Ovary (tissue), 9 donors: ENCODE results near the gene TBCK. TPM values are rescaled to one million over a fixed set of nuclear protein-coding genes. Genes with fewer than 3 reads are reported as not detected.
A peak's percentile ranks its signal among the peaks of the same experiment; 100 is the strongest.

ENCODE experiments used
- DNase-seq, 5 donors: peaks; one replicate each; pipeline ENCODE4 v3.0.0-alpha.2; 2019 to 2020
- H3K27ac ChIP-seq, 2 donors: fragments of 200-600 bp; one replicate each; pipeline versions ENCODE4 v1.5.1 to v1.8.0; 2019 to 2022
- H3K27me3 ChIP-seq: fragments of 200-600 bp; one replicate; pipeline ENCODE4 v1.8.0; 2022
- H3K36me3 ChIP-seq: fragments of 200-600 bp; sonication (generic); one replicate; pipeline ENCODE4 v1.5.1; 2019
- H3K4me1 ChIP-seq: one replicate; pipeline ENCODE4 v1.8.1; 2013; ENCODE audit warnings: mild to moderate bottlenecking, moderate library complexity; ENCODE audit not compliant: insufficient read depth
- H3K4me3 ChIP-seq: fragments of 200-600 bp; sonication (generic); one replicate; pipeline ENCODE4 v1.5.1; 2017
- H3K9me3 ChIP-seq, 2 donors: fragments of 200-600 bp in 1 of 2; sonication (generic) in 1 of 2; one replicate each; pipeline versions ENCODE4 v1.5.1 to v1.8.1; 2013 to 2019; ENCODE audit warnings: mild to moderate bottlenecking in 1 of 2, moderate library complexity in 1 of 2
- CTCF ChIP-seq, 3 donors: fragments of 450-650 bp in 2 of 3; fragments of 200-600 bp in 1 of 3; IDR thresholded peaks; one replicate each; pipeline versions ENCODE4 v1.5.1 to v1.8.0; 2016 to 2022; ENCODE audit warnings: antibody characterized with exemption in 3 of 3, mild to moderate bottlenecking in 1 of 3
- EP300 ChIP-seq: sonication (generic); formaldehyde crosslinking; IDR thresholded peaks from one replicate; pipeline ENCODE4 v1.6.1; 2017; ENCODE audit warnings: antibody characterized with exemption
- POLR2A ChIP-seq: fragments of 450-650 bp; IDR thresholded peaks from one replicate; pipeline ENCODE4 v1.6.1; 2017; ENCODE audit warnings: antibody characterized with exemption, mild to moderate bottlenecking, moderate library complexity
- WGBS, 3 donors: extraction: QIAGEN DNeasy Blood & Tissue Kit in 1 of 3; methylation state at CpG; one replicate each; pipeline versions ENCODE4 v1.1.5 to v1.1.7; 2013 to 2017; 5-methylcytosine and 5-hydroxymethylcytosine counted together
- intact Hi-C, 4 donors: fragments of 100-400 bp; cut with DNase I; formaldehyde crosslinking; loops; one replicate each; pipeline versions ENCODE4 v1.11.0 to v1.15.1; 2022 to 2023
- polyA plus RNA-seq, 2 donors: library from polyadenylated mRNA; stranded (reverse); fragments of 200-250 nt in 1 of 2; fragments of 350-450 nt in 1 of 2; fragmentation: Illumina TruSeq in 1 of 2; extraction: RNeasy Lipid Tissue Mini Kit (QIAGEN cat#74804) in 1 of 2; gene quantifications; one replicate each; pipeline ENCODE4 v1.2.3, GENCODE V29; 2013 to 2014
- total RNA-seq, 7 donors: library from RNA; depleted of rRNA in 2 of 7; stranded (reverse); fragments of >200 nt in 2 of 7; fragmentation: NEBNext Ultra II Directional in 3 of 7; extraction: Animal tissue kit (Norgen Biotek cat#: 25700) in 3 of 7; gene quantifications; one replicate each; pipeline versions ENCODE4 v1.1.0 to v1.2.4, GENCODE V29; 2016 to 2023
- donor health status: DM: no; HTN: no; CAD: no; lungs with moderate emphysema.
- donor health status: DM: no; HTN: no; CAD: no.
- donor health status: Bipolar disorder and iron deficiency.
- donor health status: DM: yes; HTN: yes; CAD: no.
- donor health status: DM: no; HTN: no; CAD: no.
- donor health status: DM: yes; HTN: yes; CAD: no.

Gene TBCK
- total and polyA plus RNA-seq, 9 donors = 13.6 to 50.1 (median 39.1) TPM

- TF ChIP-seq CTCF (IDR thresholded peaks at IDR 0.05) (no peak), POLR2A (no peak), EP300 (no peak)
- peaks cover 7% of the 10 kb centered on the region for H3K4me1 ChIP-seq
Observed at GRCh38 chr4:106318511-106318910, 2.5 kb upstream of the TBCK start.

GRCh38 chr4:106317815-106318214 lies 1.8 kb upstream of the TBCK start:
- Histone ChIP-seq H3K27me3 (no peaks in the 10 kb centered on the region), H3K27ac (no peak overlapping the region), H3K9me3 (no peaks in the 10 kb centered on the region), H3K36me3 (no peaks in the 10 kb centered on the region), H3K4me3 (no peak overlapping the region), H3K4me1 (peaks cover 7% of the 10 kb centered on the region)
- intact Hi-C loops = no loop called here
- no peak for DNase-seq
- 79 to 83% (median 79%) methylated on average over 1 of the region's 1 CpG for WGBS, 3 donors
- TF ChIP-seq CTCF (IDR thresholded peaks at IDR 0.05) (no peak), EP300 (no peak), POLR2A (no peak)

More at GRCh38 chr4:106318511-106318910, 2.5 kb upstream of the TBCK start:
- Histone ChIP-seq H3K9me3 (no peaks in the 10 kb centered on the region), H3K36me3 (no peaks in the 10 kb centered on the region), H3K27ac (no peak overlapping the region), H3K4me3 (no peak overlapping the region), H3K27me3 (no peaks in the 10 kb centered on the region)
- intact Hi-C loops = no loop called here
- DNase-seq = no peak

GRCh38 chr4:106316773-106317409 lies 882 bp upstream of the TBCK start:
- intact Hi-C loops = no loop called here
- H3K4me3 ChIP-seq = peak overlapping the region; percentile 85
- TF ChIP-seq EP300 (peak; percentile 12), POLR2A (no peak)
- peaks cover 6% of the 10 kb centered on the region for H3K4me1 ChIP-seq
- peak overlapping the region; percentile 90 to 94 for H3K27ac ChIP-seq
- H3K27me3 ChIP-seq = no peaks in the 10 kb centered on the region
- no peak for DNase-seq
- no peaks in the 10 kb centered on the region for H3K36me3 ChIP-seq
- 2 to 4% (median 4%) methylated on average over 13 of the region's 13 CpGs for WGBS, 3 donors
- no peaks in the 10 kb centered on the region for H3K9me3 ChIP-seq

GRCh38 chr4:106315476-106315967 lies 487 bp downstream of the TBCK start:
- 1% methylated on average over 13 of the region's 13 CpGs for WGBS, 3 donors
- H3K4me1 ChIP-seq = peaks cover 4% of the 10 kb centered on the region
- H3K27me3 ChIP-seq = no peaks in the 10 kb centered on the region
- H3K36me3 ChIP-seq = no peaks in the 10 kb centered on the region
- peak overlapping the region; percentile 85 for H3K4me3 ChIP-seq
- intact Hi-C loops = no loop called here
- peak overlapping the region; percentile 90 to 94 for H3K27ac ChIP-seq
- no peak for TF ChIP-seq POLR2A
- no peak for TF ChIP-seq CTCF (IDR thresholded peaks at IDR 0.05)
- TF ChIP-seq EP300 = no peak
- H3K9me3 ChIP-seq = no peaks in the 10 kb centered on the region
- no peak for DNase-seq

- TF ChIP-seq EP300 = no peak
- no peak for TF ChIP-seq POLR2A
- no peak for TF ChIP-seq CTCF (IDR thresholded peaks at IDR 0.05)
- intact Hi-C loops = no loop called here
- DNase-seq = no peak
- Histone ChIP-seq H3K27me3 (no peaks in the 10 kb centered on the region), H3K36me3 (no peaks in the 10 kb centered on the region), H3K27ac (no peak overlapping the region), H3K9me3 (no peaks in the 10 kb centered on the region), H3K4me3 (peak overlapping the region; percentile 85), H3K4me1 (peaks cover 4% of the 10 kb centered on the region)
- 34 to 45% (median 35%) methylated on average over 6 of the region's 6 CpGs for WGBS, 3 donors
Observed at GRCh38 chr4:106314960-106315359, 1.0 kb downstream of the TBCK start.
